ENCODE results near the gene COG8. TPM values are rescaled to one million over a fixed set of nuclear protein-coding genes. Genes with fewer than 3 reads are reported as not detected.

The COG8 gene
- total RNA-seq, 6 donors from 2014 or later: 33.5 to 62.9 (median 37.0) TPM

DNA sequence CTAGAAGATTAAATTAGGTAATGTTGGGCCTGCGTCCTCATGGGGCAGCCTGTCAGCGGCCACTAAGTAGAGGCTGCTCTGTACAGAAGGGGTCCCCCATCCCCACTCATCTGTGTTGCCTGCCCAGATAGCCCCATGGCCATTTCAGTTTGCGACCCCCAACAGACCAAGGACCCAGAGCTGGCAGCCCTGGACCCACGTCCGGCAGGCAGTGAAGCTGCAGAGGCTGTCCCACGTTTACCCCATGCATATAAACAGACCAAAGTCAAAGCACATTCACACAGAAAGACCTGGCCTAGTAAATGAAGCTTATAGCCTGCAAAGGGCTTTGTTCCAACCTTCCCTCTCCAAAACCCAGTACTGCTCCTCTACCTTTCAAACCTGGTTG is 13.6 kb downstream of the COG8 start:
- no peak for ATAC-seq (ENCODE audit: low FRiP score in 2 of 2)

DNA sequence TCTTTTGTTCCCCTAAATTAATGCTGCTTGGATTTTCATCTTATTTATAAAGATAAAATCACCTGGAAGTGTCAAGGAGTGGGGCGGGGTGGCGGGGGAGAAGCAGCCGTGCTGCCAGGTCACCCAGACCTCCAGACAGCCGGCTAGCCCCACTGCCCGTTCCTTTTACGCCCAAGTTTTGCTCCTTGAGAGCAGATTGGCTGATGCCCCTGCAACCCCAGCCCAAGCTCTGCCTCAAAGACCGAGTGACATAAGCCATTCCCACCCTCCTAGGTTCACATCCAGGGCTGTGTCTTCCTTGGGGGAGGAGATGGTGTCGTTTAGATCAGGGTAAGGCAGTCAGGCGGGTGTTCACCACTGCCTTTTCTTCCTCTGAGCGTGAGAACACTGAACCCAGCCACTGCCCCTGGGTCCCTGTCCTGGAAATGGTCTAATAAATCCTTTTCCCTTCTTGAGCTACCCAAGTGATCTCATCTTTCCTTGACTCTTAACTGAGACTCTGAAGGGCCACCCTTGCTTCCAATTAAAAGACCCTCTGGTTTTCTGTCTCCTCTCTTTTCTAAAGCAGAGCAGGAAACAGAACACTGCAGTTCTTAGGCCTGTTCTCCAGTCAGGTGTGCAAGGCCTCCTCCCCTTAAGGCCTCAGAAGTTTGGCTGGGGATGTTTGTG is 14.6 kb downstream of the COG8 start:
- DNase-seq (no peak), ATAC-seq (ENCODE audit: low FRiP score in 2 of 2) (no peak)
- Histone ChIP-seq H3K36me3 (peaks cover 37 to 83% (median 61%) of the 10 kb centered on the region in 4 donors), H3K27me3 (no peaks in the 10 kb centered on the region), H3K4me1 (peaks cover 18 to 52% (median 24%) of the 10 kb centered on the region in 4 donors), H3K9me3 (no peaks in the 10 kb centered on the region), H3K4me3 (no peak overlapping the region), H3K27ac (no peak overlapping the region)
- 76 to 81% methylated on average over 10 of the region's 10 CpGs for WGBS, 2 donors
- TF ChIP-seq POLR2A (IDR thresholded peaks at IDR 0.05): no peak

More for the DNA sequence above, 13.6 kb downstream of the COG8 start:
- TF ChIP-seq POLR2AphosphoS5 (IDR thresholded peaks at IDR 0.05) (no peak), POLR2A (IDR thresholded peaks at IDR 0.05) (no peak), EP300 (IDR thresholded peaks at IDR 0.05) (no peak)
- TF ChIP-seq, protein P1, sequence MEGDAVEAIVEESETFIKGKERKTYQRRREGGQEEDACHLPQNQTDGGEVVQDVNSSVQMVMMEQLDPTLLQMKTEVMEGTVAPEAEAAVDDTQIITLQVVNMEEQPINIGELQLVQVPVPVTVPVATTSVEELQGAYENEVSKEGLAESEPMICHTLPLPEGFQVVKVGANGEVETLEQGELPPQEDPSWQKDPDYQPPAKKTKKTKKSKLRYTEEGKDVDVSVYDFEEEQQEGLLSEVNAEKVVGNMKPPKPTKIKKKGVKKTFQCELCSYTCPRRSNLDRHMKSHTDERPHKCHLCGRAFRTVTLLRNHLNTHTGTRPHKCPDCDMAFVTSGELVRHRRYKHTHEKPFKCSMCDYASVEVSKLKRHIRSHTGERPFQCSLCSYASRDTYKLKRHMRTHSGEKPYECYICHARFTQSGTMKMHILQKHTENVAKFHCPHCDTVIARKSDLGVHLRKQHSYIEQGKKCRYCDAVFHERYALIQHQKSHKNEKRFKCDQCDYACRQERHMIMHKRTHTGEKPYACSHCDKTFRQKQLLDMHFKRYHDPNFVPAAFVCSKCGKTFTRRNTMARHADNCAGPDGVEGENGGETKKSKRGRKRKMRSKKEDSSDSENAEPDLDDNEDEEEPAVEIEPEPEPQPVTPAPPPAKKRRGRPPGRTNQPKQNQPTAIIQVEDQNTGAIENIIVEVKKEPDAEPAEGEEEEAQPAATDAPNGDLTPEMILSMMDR (IDR thresholded peaks at IDR 0.05): no peak
- Histone ChIP-seq H3K27ac (no peak overlapping the region), H3K4me3 (no peak overlapping the region), H3K4me1 (peaks cover 19 to 56% (median 25%) of the 10 kb centered on the region in 4 donors), H3K36me3 (peaks cover 26 to 72% (median 50%) of the 10 kb centered on the region in 4 donors), H3K9me3 (no peaks in the 10 kb centered on the region), H3K27me3 (no peaks in the 10 kb centered on the region)
- DNase-seq: no peak
- 89 to 90% methylated on average over 6 of the region's 6 CpGs for WGBS, 2 donors

DNA sequence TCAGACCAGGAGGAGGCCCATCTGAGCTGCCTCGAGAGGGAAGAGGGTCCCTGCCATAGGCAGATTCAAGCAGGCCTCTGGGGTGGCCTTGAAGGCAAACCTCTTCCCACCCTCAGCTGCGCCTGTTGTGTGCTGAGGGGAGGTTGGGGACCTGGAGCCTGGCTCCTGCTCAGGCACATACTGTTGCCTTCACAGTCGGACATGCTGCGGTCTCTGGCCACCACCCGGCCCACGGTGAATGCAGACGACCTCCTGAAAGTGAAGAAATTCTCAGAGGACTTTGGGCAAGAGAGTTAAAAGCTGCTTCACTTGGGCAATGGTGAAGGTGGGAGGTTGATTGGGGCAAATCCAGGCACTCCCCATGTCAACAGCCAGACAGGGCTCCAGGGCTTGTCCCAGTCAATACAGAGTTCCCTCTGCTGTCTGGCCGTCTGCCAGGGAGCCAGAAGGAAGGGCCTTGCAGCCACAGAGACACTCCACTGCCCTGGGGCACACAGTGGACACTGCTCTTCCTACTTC is 15.3 kb downstream of the COG8 start:
- no peak overlapping the region for H3K4me3 ChIP-seq
- H3K36me3 ChIP-seq: peaks cover 43 to 90% (median 67%) of the 10 kb centered on the region in 4 donors
- DNase-seq (peak in 1 of 2 donors; percentile 50), ATAC-seq (ENCODE audit: low FRiP score in 2 of 2) (peak in 1 of 2 donors; percentile 68)
- WGBS, 2 donors: 79 to 81% methylated on average over 8 of the region's 8 CpGs
- no peaks in the 10 kb centered on the region for H3K9me3 ChIP-seq
- H3K4me1 ChIP-seq: peaks cover 12 to 45% (median 18%) of the 10 kb centered on the region in 4 donors
- no peaks in the 10 kb centered on the region for H3K27me3 ChIP-seq
- TF ChIP-seq, protein P1 (IDR thresholded peaks at IDR 0.05): no peak
- no peak for TF ChIP-seq EP300 (IDR thresholded peaks at IDR 0.05)
- no peak for TF ChIP-seq POLR2AphosphoS5 (IDR thresholded peaks at IDR 0.05)
- no peak for TF ChIP-seq POLR2A (IDR thresholded peaks at IDR 0.05)
- no peak overlapping the region for H3K27ac ChIP-seq

DNA sequence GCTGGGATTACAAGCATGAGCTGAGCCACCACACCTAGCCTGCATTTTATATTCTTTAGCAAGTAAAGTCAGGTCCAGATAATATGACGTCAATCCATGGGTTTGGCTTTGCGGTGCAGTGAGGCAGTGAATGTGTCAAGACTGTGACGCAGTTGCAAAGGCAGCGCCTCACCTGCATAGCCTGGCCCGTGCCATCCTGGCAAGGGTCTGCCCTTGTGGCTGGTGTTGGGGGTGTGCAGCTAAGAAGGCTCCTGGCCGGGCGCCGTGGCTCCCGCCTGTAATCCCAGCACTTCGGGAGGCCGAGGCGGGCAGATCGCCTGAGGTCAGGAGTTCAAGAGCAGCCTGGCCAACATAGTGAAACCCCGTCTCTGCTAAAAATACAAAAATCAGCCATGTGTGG is 15.9 kb downstream of the COG8 start:
- peaks cover 48 to 93% (median 74%) of the 10 kb centered on the region in 4 donors for H3K36me3 ChIP-seq
- peaks cover 5 to 39% (median 12%) of the 10 kb centered on the region in 4 donors for H3K4me1 ChIP-seq
- peak in 1 of 2 donors; percentile 67 for DNase-seq
- no peak overlapping the region for H3K4me3 ChIP-seq
- no peak overlapping the region for H3K27ac ChIP-seq
- ATAC-seq (ENCODE audit: low FRiP score in 2 of 2): no peak
- H3K9me3 ChIP-seq: no peaks in the 10 kb centered on the region
- WGBS, 2 donors: 92 to 99% methylated on average over 14 of the region's 14 CpGs
- H3K27me3 ChIP-seq: no peaks in the 10 kb centered on the region
- TF ChIP-seq, protein P1 (IDR thresholded peaks at IDR 0.05): no peak
- TF ChIP-seq POLR2A (IDR thresholded peaks at IDR 0.05) (no peak), EP300 (IDR thresholded peaks at IDR 0.05) (no peak), POLR2AphosphoS5 (IDR thresholded peaks at IDR 0.05) (no peak)

DNA sequence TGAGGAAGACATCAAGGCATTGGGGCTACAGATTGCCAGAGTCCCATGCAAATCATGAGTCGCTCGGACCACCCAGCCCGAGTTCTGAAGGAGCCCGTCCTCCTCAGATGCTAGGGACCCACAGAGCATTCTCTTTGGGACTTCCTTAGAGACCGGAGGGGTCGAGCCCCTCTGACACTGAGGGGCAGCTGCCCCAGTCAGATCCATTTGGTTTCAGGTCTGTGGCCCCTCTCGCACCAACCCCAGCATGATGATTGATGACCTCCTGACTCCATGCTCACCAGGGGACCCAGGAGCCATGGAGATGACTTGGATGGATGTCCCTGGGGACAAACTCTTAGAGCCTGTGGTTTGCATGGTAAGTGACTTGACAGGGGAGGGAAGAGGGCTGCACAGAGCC is 17.0 kb downstream of the COG8 start:
- H3K27ac ChIP-seq: no peak overlapping the region
- ATAC-seq (ENCODE audit: low FRiP score in 2 of 2) (no peak), DNase-seq (no peak)
- TF ChIP-seq POLR2AphosphoS5 (IDR thresholded peaks at IDR 0.05) (no peak), POLR2A (IDR thresholded peaks at IDR 0.05) (no peak), EP300 (IDR thresholded peaks at IDR 0.05) (no peak)
- TF ChIP-seq, protein P1 (IDR thresholded peaks at IDR 0.05): no peak
- H3K9me3 ChIP-seq: no peaks in the 10 kb centered on the region
- no peaks in the 10 kb centered on the region for H3K27me3 ChIP-seq
- no peak overlapping the region for H3K4me3 ChIP-seq
- 91 to 100% methylated on average over 5 to 7 of the region's 7 CpGs for WGBS, 2 donors
- H3K36me3 ChIP-seq: peaks cover 52 to 96% (median 83%) of the 10 kb centered on the region in 4 donors
- peaks cover 0 to 28% (median 6%) of the 10 kb centered on the region in 4 donors for H3K4me1 ChIP-seq
